Stimulated activated CD8-positive, alpha-beta memory T cell treated with anti-CD3 and anti-CD28 coated beads, Interleukin-7, amount 100 ng/mL, for 1 hour (primary cell): Measurements from ENCODE around the gene RNMT.
"Not testable (repeated sequence)": the region's sequence is repeated elsewhere in the genome, so short reads cannot be mapped to it uniquely, and the experiment has no call there.

Source experiments
- DNase-seq, 2 donors: peaks; one replicate each; pipeline ENCODE4 v3.0.0-alpha.2; 2020; ENCODE audit warnings: low read depth in 2 of 2

RNMT gene

DNA sequence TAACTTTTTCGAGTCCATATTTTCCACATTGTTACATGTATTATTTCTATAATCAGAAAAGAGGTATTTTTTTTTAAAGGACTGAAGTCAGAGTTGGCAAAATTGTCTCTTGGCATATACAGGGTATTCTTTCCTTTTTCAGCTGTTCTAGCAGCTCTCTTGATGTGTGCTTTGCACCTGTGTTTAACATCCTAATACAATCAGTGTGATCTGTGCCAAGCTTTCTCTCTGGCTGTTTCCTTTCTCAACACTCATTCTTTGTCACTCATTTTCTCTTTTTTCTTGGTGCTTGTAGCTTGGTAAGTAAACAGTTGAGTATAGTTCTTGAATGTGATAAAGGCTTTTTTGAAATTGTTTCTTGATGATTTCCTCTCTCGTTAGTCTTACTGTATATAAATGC, 9.2 kb downstream of the RNMT start:
- no peak for DNase-seq

- no peak for DNase-seq
These were observed 19.2 kb downstream of the RNMT start for GRCh38 chr18:13745696-13746095.

DNA sequence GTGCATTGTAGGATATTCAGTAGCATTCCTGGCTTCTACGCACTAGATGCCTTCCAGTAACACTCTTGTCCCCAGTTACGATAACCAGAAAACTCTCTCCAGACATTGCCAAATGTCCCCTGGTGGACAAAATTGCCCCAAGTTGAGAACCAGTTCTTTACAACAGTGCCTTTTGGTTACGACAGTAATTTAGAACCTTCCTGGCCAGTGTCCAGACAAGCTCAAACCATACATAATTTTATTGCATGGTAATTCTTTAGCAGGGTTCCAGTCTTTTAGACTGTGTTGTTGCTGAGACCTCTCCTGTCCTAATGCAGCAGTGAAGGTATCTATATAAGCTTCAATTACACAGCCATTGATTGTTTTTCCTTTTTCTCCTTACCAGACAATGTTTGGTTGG, 20.2 kb downstream of the RNMT start:
- DNase-seq, result no peak

- DNase-seq, result not testable (repeated sequence)
These were observed 25.1 kb downstream of the RNMT start for GRCh38 chr18:13751599-13751998.

GRCh38 chr18:13756261-13756660, 29.8 kb downstream of the RNMT start:
- no peak for DNase-seq

GRCh38 chr18:13756671-13757070, 30.2 kb downstream of the RNMT start:
- no peak for DNase-seq

DNA sequence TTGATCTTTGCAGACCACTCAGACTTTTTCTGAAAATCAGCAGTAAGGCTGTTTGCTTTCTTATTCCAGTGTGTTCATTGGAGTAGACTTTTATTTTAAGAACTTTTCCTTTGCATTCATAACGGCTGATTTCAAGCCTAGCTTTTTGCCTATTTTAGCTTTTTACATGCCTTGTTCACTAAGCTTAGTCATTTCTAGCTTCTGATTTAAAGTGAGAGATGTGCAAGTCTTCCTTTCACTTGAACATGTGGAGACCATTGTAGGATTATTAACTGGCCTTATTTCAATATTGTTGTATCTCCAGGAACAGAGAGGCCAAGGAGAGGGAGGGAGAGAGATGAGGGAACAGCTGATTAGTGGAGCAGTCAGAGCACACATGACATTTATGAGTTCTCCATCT, 32.1 kb downstream of the RNMT start:
- no peak for DNase-seq

DNA sequence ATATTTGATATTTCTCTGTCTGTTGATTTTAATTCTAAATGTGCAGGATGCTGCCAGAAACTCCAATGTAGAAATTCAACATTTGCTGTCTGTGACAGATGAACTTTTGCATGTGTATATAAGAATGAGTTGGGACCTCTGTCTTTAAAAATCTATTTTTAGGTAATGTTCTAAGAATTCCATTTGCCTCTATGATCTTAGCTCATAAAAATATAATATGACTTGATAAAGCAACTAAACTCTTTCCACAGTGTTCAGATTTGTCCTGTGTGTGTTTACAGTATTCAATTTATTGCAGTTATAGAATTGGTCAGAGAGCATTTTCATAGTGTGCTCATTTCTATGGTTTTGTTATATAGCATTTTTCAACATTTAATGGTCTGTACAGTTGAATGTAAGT, 33.6 kb downstream of the RNMT start:
- DNase-seq, result no peak

GRCh38 chr18:13762690-13763439, 36.4 kb downstream of the RNMT start:
- no peak for DNase-seq

DNA sequence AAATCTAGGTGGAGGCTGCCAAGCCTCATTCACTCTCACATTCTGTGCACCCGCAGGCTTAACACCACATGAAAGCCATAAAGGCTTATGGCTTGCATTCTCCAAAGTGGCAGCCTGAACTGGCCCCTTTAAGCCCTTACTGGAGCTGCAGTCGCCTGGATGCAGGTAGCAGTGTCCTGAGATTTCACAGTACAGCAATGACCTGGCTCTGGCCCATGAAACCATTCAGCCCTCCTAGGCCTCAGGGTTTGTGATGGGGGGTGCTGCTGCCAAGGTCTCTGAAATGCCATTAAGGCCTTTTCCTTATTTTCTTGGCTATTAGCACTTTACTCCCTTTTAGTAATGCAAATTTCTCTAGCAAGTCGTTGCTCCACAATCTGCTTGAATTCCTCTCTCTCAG, 48.6 kb downstream of the RNMT start:
- DNase-seq, result no peak

DNA sequence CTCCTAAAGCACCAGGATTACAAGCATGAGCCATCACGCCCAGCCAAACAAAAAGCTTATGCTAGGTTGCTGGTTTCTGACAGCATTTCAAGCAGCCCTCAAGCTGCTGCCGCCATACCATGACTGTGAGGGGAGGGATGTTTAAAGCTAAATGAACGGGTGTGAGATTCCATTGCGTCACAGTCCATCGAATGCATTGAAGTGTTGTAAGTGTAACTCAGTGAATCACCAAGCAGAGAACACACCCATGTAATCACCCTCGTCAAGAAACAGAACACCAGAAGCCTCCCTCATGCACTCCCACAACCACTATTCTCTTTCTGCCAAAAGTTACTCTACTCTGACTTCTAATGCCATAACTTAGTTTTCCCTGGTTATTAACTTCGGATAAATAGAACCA, 64.7 kb downstream of the RNMT start:
- no peak for DNase-seq

DNA sequence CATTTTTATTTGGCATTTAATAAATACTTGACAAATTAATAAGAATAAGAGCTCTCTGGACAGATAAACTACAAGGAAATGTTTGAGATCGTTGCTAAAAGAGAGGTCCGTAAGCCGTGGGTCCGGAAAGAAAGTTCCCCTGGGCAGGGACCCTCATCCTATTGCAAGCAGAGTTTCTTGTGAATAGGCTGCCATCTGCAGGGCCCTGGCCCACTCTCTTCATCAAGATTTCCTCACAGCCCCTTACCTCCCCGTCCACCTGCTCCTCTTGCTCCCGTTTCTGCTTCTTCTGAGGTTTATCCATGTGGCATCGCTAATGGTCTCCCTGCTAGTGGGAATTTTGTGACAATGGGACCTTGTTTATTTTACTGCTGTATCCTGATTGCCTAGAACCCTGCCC, 67.3 kb downstream of the RNMT start:
- no peak for DNase-seq

- DNase-seq, result no peak
These were observed 70.0 kb downstream of the RNMT start for GRCh38 chr18:13796515-13796914.

- no peak for DNase-seq
These were observed 70.7 kb downstream of the RNMT start for GRCh38 chr18:13797157-13797611.

- no peak for DNase-seq
These were observed 72.9 kb downstream of the RNMT start for GRCh38 chr18:13799396-13799795.

DNA sequence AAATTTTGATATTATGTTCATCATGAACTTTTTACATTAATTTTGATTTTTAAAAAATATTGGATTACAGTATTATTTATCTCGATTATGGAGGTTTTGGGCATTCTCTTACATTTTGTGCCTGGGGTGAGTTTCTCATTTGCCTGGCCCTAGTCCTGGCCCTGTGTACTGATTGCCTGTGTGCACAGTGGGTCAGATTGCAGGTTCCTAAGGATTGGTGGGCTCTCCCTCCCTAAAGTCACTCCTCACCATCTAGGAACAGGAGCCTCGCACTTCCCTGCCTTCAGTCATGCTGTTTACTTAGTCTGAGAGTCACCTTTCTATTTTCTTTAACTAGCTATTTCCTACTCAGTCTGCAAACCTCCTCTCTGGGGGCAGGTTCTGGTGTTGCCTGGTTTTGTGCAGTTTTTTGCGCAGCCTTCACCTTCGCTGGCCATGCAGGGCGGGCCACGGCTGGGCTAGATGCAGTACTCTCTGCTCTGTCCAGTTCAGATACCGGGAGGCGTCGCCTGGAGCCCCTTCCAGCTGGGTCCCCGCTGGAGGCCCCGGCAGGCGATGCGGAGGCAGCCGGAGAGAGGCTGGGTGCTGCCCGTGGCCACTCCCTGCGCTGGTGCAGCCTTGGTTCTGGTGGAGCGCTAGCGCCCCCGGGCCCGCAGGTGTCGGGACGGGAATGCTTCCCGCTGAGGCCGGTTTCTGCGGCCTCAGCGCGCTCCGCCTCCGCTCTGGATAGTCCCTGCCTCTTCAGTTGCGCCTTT, 74.2 kb downstream of the RNMT start:
- peak in 1 of 2 donors; percentile 15 for DNase-seq

DNA sequence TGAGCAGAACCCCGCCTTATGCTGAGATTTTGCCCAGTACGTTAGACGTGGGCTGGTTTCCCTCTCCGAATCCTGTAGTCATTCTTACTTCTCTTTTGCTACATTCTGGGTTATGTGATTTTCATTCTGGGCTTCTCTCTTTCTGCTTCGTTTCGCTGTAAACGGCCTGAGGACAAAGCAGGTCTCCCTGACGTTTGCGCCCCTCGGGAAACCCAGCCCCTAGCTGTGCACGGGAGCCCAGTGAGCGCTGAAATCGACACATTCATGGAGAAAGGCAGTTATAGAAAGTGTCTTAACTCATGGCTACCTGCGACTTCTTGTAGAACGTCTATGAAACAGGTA, 74.8 kb downstream of the RNMT start:
- no peak for DNase-seq

- no peak for DNase-seq
These were observed 77.8 kb downstream of the RNMT start for GRCh38 chr18:13804305-13804704.

- DNase-seq, result no peak
These were observed 82.0 kb downstream of the RNMT start for GRCh38 chr18:13808294-13809042.

DNA sequence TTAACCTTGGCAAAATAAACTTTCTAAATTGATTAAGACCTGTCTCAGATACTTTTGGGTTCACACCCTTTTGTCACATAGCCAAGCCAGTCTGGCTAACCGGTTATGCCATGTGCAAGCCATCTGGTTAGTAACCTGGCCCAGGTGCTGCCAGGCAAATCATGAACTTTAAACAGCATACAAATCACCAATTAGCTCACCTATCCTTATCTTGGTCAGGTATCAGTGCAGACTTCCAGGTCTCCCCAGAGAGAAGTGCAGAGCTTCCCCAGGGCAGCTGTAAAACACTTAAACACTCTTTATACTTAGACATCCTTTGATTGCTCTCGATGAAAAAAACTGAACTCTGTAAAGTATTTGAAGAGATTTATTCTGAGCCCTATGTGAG, 82.6 kb downstream of the RNMT start:
- DNase-seq, result no peak

GRCh38 chr18:13809531-13810255, 83.2 kb downstream of the RNMT start:
- DNase-seq, result no peak

- no peak for DNase-seq
These were observed 84.5 kb downstream of the RNMT start for GRCh38 chr18:13810950-13811485.
